GM19043 (cell line): ENCODE measurements around the gene RNF113B.

Source experiments
- ATAC-seq: cut with Tn5 transposase; IDR thresholded peaks from one replicate; pipeline ENCODE4 v1.9.1; 2021; ENCODE audit warnings: low read depth; ENCODE audit not compliant: unreplicated experiment

The RNF113B gene

GRCh38 chr13:98206946-98207345 lies 29.9 kb upstream of the RNF113B start:
- no peak for ATAC-seq

- no peak for ATAC-seq
Observed at GRCh38 chr13:98204546-98204945, 27.5 kb upstream of the RNF113B start.

GRCh38 chr13:98203646-98204326 lies 26.7 kb upstream of the RNF113B start:
- ATAC-seq = no peak

GRCh38 chr13:98201984-98202383 lies 24.9 kb upstream of the RNF113B start:
- no peak for ATAC-seq

GRCh38 chr13:98201189-98201588 lies 24.1 kb upstream of the RNF113B start:
- no peak for ATAC-seq

- ATAC-seq = no peak
Observed at GRCh38 chr13:98200211-98200878, 23.3 kb upstream of the RNF113B start.

- no peak for ATAC-seq
Observed at GRCh38 chr13:98199480-98199879, 22.4 kb upstream of the RNF113B start.

GRCh38 chr13:98198683-98199082 lies 21.6 kb upstream of the RNF113B start:
- ATAC-seq = no peak

- no peak for ATAC-seq
Observed at GRCh38 chr13:98195054-98195791, 18.2 kb upstream of the RNF113B start.

- no peak for ATAC-seq
Observed at GRCh38 chr13:98192008-98192407, 14.9 kb upstream of the RNF113B start.

- no peak for ATAC-seq
Observed at GRCh38 chr13:98190889-98191444, 13.9 kb upstream of the RNF113B start.

GRCh38 chr13:98189841-98190505 lies 12.9 kb upstream of the RNF113B start:
- ATAC-seq = no peak

- ATAC-seq = no peak
Observed at GRCh38 chr13:98188544-98189166, 11.6 kb upstream of the RNF113B start.

- ATAC-seq = no peak
Observed at GRCh38 chr13:98187965-98188261, 10.8 kb upstream of the RNF113B start.

GRCh38 chr13:98187155-98187964 lies 10.3 kb upstream of the RNF113B start:
- no peak for ATAC-seq

GRCh38 chr13:98184792-98185191 lies 7.7 kb upstream of the RNF113B start:
- ATAC-seq = no peak

- ATAC-seq = no peak
Observed at GRCh38 chr13:98182589-98182988, 5.5 kb upstream of the RNF113B start.

GRCh38 chr13:98182153-98182552 lies 5.1 kb upstream of the RNF113B start:
- ATAC-seq = no peak

GRCh38 chr13:98181111-98181815 lies 4.2 kb upstream of the RNF113B start:
- no peak for ATAC-seq
